ENCODE measurements around the gene EDEM2.

DNA sequence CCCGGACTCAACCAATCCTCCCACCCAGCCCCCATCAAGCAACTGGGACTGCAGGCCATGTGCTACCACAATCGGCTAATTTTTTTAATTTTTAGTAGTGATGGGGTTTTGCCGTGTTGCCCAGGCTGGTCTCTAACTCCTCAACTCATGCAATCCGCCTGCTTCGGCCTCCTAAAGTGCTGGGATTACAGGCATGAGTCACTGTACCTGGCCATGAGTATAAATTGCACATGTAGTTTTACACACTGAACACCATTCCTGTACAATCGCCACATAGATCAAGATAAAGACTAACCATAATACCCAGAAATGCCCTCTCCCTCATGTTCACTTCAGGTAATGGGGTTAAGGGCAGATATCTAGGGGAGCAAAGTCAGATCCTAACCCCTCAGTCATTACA lies 80.9 kb downstream of the EDEM2 start:
- TF ChIP-seq, protein P1, sequence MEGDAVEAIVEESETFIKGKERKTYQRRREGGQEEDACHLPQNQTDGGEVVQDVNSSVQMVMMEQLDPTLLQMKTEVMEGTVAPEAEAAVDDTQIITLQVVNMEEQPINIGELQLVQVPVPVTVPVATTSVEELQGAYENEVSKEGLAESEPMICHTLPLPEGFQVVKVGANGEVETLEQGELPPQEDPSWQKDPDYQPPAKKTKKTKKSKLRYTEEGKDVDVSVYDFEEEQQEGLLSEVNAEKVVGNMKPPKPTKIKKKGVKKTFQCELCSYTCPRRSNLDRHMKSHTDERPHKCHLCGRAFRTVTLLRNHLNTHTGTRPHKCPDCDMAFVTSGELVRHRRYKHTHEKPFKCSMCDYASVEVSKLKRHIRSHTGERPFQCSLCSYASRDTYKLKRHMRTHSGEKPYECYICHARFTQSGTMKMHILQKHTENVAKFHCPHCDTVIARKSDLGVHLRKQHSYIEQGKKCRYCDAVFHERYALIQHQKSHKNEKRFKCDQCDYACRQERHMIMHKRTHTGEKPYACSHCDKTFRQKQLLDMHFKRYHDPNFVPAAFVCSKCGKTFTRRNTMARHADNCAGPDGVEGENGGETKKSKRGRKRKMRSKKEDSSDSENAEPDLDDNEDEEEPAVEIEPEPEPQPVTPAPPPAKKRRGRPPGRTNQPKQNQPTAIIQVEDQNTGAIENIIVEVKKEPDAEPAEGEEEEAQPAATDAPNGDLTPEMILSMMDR (IDR thresholded peaks at IDR 0.05 in 4 of 5, conservative IDR thresholded peaks at IDR 0.05 in 1 of 5) = no peak
- TF ChIP-seq POLR2A (IDR thresholded peaks at IDR 0.05) = no peak

Measured in gastrocnemius medialis (tissue), 4 donors.